ENCODE measurements around the gene CHRM4. TPM values are rescaled to one million over a fixed set of nuclear protein-coding genes. Genes with fewer than 3 reads are reported as not detected.

CHRM4 gene
- total RNA-seq, 2 donors from 2014 or later, result 0.26 to 0.63 TPM

GRCh38 chr11:46392421-46393230 lies 1.1 kb upstream of the CHRM4 start:
- ATAC-seq (replicated peaks in 1 of 2), result peak; percentile 76 to 81
- Mint-ChIP-seq H3K4me3 (peak overlapping the region; percentile 85 to 92), H3K9me3 (no peaks in the 10 kb centered on the region), H3K27ac (no peak overlapping the region), H3K4me1 (ENCODE audit: low read depth) (peaks cover 32% of the 10 kb centered on the region), H3K27me3 (ENCODE audit: low read depth) (peaks cover 51% of the 10 kb centered on the region), H3K36me3 (ENCODE audit: insufficient read depth in 2 of 2) (peaks cover 0 to 1% of the 10 kb centered on the region in 2 donors)
- DNase-seq, result peak; percentile 86 to 88

GRCh38 chr11:46391186-46391577 lies 394 bp downstream of the CHRM4 start:
- peaks cover 66% of the 10 kb centered on the region for H3K27me3 Mint-ChIP-seq (ENCODE audit: low read depth)
- no peak overlapping the region for H3K27ac Mint-ChIP-seq
- ATAC-seq (replicated peaks in 1 of 2) (no peak), DNase-seq (no peak)
- H3K4me3 Mint-ChIP-seq, result no peak overlapping the region
- no peaks in the 10 kb centered on the region for H3K9me3 Mint-ChIP-seq
- no peaks in the 10 kb centered on the region for H3K36me3 Mint-ChIP-seq (ENCODE audit: insufficient read depth in 2 of 2)
- peaks cover 40% of the 10 kb centered on the region for H3K4me1 Mint-ChIP-seq (ENCODE audit: low read depth)

DNA sequence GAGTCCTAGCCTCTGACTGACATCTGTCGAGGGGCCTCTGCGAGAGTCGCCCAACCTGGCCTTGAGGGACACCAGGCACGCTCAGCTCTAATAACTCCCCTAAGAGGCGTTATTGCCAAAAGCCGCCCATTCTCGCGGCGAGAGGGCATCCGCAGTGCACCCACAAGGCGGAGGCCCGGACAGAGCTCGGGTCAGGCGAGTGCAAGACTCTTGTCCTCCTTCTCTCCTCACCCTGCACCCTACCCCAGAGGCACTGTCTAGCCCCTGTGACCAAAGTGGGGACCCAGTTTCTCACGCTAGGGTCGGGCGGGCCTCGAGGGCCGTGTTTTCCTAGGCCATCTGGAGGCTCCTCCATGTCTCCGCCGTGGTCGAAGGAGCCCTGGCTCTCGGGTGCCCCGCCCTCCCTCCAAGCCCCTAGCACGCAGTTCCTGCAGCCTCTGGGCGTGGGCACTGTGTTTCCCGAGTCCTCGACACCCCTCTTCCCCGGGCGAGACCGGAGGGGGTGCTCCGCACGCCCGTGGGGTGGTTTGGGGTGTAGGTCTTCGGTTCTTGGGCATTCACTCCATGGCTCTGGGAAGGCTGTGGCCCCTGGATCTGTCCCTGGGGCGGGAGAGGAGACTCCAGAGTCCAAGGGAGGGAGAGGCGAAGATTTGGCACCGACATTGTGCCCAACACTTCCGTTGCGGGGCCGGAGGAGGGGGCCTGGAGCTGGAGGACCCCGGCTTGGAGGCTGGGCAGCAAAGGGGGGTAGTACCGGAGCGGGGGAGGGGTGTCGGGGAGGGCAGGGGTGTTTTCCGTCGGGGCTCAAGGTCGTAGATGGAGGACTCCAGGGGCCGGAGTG lies 1.0 kb downstream of the CHRM4 start:
- Mint-ChIP-seq H3K4me3 (peak overlapping the region; percentile 82 to 84), H3K27me3 (ENCODE audit: low read depth) (peaks cover 71% of the 10 kb centered on the region), H3K4me1 (ENCODE audit: low read depth) (peaks cover 41% of the 10 kb centered on the region), H3K36me3 (ENCODE audit: insufficient read depth in 2 of 2) (no peaks in the 10 kb centered on the region), H3K27ac (no peak overlapping the region), H3K9me3 (no peaks in the 10 kb centered on the region)
- no peak for DNase-seq
- no peak for ATAC-seq (replicated peaks in 1 of 2)

DNA sequence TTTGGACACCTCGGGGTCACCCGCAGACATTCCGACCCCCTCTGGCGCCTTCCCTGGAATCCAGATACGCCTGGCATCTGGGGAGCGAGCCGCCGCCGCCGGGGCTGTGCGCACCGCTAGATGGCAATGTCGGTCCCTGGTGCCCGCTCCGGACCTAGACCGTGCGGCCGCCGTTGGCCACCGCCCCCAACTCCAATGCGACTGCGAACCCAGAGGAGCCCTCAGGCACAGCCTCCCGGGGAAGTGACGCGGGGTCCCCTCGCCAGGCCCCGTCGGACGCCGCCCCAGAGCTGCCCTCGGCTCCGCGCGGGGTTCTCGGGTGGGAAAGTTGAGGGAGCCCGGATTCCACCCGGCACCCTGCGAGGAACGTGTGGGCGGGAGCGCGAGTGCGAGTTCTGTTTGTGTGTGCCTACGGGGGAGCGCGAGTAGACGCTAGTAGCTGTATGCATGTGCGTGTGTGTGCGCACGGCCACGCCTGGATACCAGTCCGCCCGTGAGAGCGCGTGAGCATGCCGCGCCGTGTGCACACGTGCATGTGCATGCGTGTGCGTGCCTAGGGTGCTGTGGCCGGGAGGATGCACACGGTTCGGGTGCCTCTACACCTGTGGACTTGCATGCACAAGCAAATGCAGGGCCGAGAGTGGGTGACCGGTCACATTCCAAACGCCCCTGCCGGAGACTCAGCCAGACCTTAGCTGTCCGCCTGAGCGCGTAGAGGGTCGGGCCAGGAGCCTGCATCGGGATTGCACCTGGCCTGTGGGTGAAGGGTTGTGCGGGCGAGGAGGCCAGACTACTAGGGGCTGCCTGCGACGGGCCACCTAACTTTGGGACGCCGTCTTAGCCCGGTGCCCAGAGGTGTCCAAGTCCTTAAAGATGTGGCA lies 1.9 kb downstream of the CHRM4 start:
- Mint-ChIP-seq H3K9me3 (no peaks in the 10 kb centered on the region), H3K4me3 (peak overlapping the region; percentile 82 to 84), H3K27ac (no peak overlapping the region), H3K4me1 (ENCODE audit: low read depth) (peaks cover 41% of the 10 kb centered on the region), H3K27me3 (ENCODE audit: low read depth) (peaks cover 78% of the 10 kb centered on the region), H3K36me3 (ENCODE audit: insufficient read depth in 2 of 2) (no peaks in the 10 kb centered on the region)
- ATAC-seq (replicated peaks in 1 of 2) (peak; percentile 49 to 61), DNase-seq (peak; percentile 73 to 75)

GRCh38 chr11:46388619-46389449 lies 2.7 kb downstream of the CHRM4 start:
- Mint-ChIP-seq H3K4me3 (peak overlapping the region; percentile 82 to 84), H3K27me3 (ENCODE audit: low read depth) (peaks cover 75% of the 10 kb centered on the region), H3K27ac (no peak overlapping the region), H3K36me3 (ENCODE audit: insufficient read depth in 2 of 2) (no peaks in the 10 kb centered on the region), H3K4me1 (ENCODE audit: low read depth) (peaks cover 41% of the 10 kb centered on the region), H3K9me3 (no peaks in the 10 kb centered on the region)
- peak; percentile 0 to 1 for ATAC-seq (replicated peaks in 1 of 2)
- no peak for DNase-seq

GRCh38 chr11:46387919-46388618 lies 3.5 kb downstream of the CHRM4 start:
- Mint-ChIP-seq H3K9me3 (no peaks in the 10 kb centered on the region), H3K36me3 (ENCODE audit: insufficient read depth in 2 of 2) (no peaks in the 10 kb centered on the region), H3K4me1 (ENCODE audit: low read depth) (peaks cover 37% of the 10 kb centered on the region), H3K27ac (no peak overlapping the region), H3K27me3 (ENCODE audit: low read depth) (peaks cover 74% of the 10 kb centered on the region), H3K4me3 (no peak overlapping the region)
- ATAC-seq (replicated peaks in 1 of 2) (no peak), DNase-seq (no peak)

DNA sequence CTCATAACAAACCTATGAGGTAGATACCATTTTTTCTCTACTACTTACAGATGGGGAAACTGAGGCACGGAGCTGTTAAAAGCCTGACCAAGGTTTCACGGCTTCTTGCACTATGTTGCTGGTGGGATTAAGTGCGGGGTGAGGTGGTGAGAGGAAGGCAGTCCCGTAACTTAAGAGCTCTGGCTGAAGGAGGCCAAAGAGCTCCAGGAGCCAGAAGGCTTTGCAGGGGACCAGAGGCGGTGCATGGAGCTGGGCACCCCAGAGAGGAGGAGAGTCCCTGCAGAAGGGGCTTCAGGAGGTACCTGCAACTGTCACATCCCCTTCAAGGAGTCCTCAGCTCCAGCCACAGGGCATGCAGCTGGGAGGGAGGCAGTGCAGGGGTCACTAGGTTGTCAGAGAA lies 4.1 kb downstream of the CHRM4 start:
- Mint-ChIP-seq H3K9me3 (no peaks in the 10 kb centered on the region), H3K4me1 (ENCODE audit: low read depth) (peaks cover 31% of the 10 kb centered on the region), H3K27me3 (ENCODE audit: low read depth) (peaks cover 68% of the 10 kb centered on the region), H3K27ac (no peak overlapping the region), H3K36me3 (ENCODE audit: insufficient read depth in 2 of 2) (no peaks in the 10 kb centered on the region), H3K4me3 (no peak overlapping the region)
- ATAC-seq (replicated peaks in 1 of 2), result no peak
- no peak for DNase-seq

DNA sequence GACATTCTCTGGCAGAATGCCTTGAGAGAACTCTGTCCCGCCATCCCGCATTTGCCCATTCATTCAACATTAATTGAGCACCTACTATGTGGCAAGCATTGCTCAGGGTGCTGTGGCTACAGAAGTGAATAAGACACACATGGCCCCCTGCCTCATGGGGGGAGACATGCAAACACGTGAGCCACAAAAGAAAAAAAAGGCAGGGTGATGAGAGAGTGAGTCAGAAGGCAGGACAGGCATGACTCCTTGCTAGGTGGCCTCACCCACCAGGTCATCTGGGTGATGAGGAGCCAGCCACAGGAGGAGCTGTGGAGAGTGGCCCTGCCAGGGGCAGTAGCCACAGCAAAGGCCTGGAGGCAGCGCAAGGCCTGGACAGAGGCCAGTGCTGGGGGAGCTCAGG lies 4.9 kb downstream of the CHRM4 start:
- Mint-ChIP-seq H3K27ac (no peak overlapping the region), H3K4me1 (ENCODE audit: low read depth) (peaks cover 36% of the 10 kb centered on the region), H3K4me3 (no peak overlapping the region), H3K27me3 (ENCODE audit: low read depth) (peaks cover 72% of the 10 kb centered on the region), H3K9me3 (no peaks in the 10 kb centered on the region), H3K36me3 (ENCODE audit: insufficient read depth in 2 of 2) (no peaks in the 10 kb centered on the region)
- peak in 1 of 2 donors; percentile 14 for ATAC-seq (replicated peaks in 1 of 2)
- no peak for DNase-seq

DNA sequence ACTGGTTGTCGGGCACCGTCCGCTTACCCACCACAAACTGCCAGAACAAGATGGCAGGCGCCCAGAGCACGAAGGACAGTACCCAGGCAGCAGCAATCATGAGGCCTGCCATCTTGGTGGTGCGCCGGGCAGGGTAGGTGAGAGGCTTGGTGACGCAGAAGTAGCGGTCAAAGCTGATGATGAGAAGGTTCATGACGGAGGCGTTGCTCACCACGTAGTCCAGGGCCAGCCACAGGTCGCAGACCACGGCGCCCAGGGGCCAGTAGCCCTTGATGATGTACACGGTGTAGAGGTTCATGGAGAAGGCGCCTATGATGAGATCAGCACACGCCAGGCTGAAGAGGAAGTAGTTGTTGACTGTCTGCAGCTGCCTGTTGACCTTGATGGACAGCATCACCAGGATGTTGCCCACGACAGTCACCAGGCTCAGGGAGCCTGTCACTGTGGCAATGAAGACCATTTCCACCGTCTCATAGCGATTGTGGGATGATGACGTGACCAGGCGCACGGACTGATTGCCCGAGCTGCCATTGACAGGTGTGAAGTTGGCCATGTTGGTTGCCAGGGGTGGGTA lies 5.5 kb downstream of the CHRM4 start:
- no peaks in the 10 kb centered on the region for H3K9me3 Mint-ChIP-seq
- peaks cover 36% of the 10 kb centered on the region for H3K4me1 Mint-ChIP-seq (ENCODE audit: low read depth)
- H3K27ac Mint-ChIP-seq, result no peak overlapping the region
- no peak overlapping the region for H3K4me3 Mint-ChIP-seq
- no peak for DNase-seq
- peaks cover 72% of the 10 kb centered on the region for H3K27me3 Mint-ChIP-seq (ENCODE audit: low read depth)
- no peaks in the 10 kb centered on the region for H3K36me3 Mint-ChIP-seq (ENCODE audit: insufficient read depth in 2 of 2)
- no peak for ATAC-seq (replicated peaks in 1 of 2)

DNA sequence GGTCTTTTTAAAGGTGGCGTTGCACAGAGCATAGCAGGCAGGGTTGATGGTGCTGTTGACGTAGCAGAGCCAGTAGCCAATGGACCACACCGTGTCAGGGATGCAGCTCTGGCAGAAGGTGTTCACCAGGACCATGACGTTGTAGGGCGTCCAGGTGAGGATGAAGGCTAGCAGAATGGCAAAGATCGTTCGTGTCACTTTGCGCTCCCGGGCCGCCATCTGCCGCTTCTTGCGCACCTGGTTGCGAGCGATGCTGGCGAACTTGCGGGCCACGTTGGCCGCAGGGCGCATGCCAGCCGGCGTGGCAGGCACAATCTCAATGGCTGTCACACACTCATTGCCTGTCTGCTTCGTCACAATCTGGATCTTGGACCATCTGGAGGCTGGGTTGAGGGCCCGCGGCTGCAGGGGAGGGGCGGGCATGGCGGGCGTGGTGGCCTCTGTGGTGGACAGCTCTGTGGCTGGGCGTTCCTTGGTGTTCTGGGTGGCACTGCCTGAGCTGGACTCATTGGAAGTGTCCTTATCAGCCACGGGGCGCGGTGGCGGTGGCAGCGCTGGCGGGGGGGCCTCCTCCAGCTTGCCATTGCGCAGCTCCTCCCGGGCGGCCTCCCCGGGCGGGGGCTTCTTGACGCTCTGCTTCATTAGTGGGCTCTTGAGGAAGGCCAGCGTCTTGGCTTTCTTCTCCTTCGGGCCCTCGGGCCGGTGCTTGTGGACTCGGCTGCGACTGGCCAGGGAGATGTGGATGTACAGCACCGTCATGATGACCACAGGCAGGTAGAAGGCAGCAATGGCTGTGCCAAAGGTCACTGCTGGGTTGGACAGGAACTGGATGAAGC lies 6.2 kb downstream of the CHRM4 start:
- ATAC-seq (replicated peaks in 1 of 2) (no peak), DNase-seq (no peak)
- Mint-ChIP-seq H3K27ac (no peak overlapping the region), H3K36me3 (ENCODE audit: insufficient read depth in 2 of 2) (no peaks in the 10 kb centered on the region), H3K4me1 (ENCODE audit: low read depth) (peaks cover 32% of the 10 kb centered on the region), H3K4me3 (no peak overlapping the region), H3K27me3 (ENCODE audit: low read depth) (peaks cover 65% of the 10 kb centered on the region), H3K9me3 (no peaks in the 10 kb centered on the region)

All from activated T-cell treated with anti-CD3 and anti-CD28 coated beads, Interleukin-2, amount 50 U/mL, for 72 hours (primary cell).